Activated T-cell treated with anti-CD3 and anti-CD28 coated beads, Interleukin-2, amount 50 U/mL, for 72 hours (primary cell): Measurements from ENCODE around the gene PPP2R1A. TPM values are rescaled to one million over a fixed set of nuclear protein-coding genes. Genes with fewer than 3 reads are reported as not detected.

Source experiments
- ATAC-seq, 2 donors: fragments of 150-1000 bp; cut with Tn5 transposase; replicated peaks in 1 of 2; 2 replicates each; pipeline ENCODE4 v1.10.0; 2021; ENCODE audit warnings: moderate library complexity in 2 of 2, mild to moderate bottlenecking in 1 of 2
- DNase-seq, 2 donors: peaks; one replicate each; pipeline ENCODE4 v3.0.0; 2021 to 2022; ENCODE audit warnings: mixed read lengths in 1 of 2
- H3K27ac Mint-ChIP-seq: one replicate; pipeline ENCODE4 v1.8.0; 2022; ENCODE audit warnings: mild to moderate bottlenecking, moderate library complexity, mixed read lengths
- H3K27me3 Mint-ChIP-seq: one replicate; pipeline ENCODE4 v1.8.0; 2022; ENCODE audit warnings: low read depth, mixed read lengths
- H3K36me3 Mint-ChIP-seq, 2 donors: one replicate each; pipeline ENCODE4 v1.8.0; 2022; ENCODE audit warnings: mixed read lengths in 2 of 2, mild to moderate bottlenecking in 1 of 2; ENCODE audit not compliant: insufficient read depth in 2 of 2
- H3K4me1 Mint-ChIP-seq: one replicate; pipeline ENCODE4 v1.8.0; 2022; ENCODE audit warnings: low read depth, mixed read lengths
- H3K4me3 Mint-ChIP-seq, 2 donors: one replicate each; pipeline ENCODE4 v1.8.0; 2022; ENCODE audit warnings: mild to moderate bottlenecking in 2 of 2, mixed read lengths in 2 of 2, moderate library complexity in 2 of 2
- H3K9me3 Mint-ChIP-seq, 2 donors: one replicate each; pipeline ENCODE4 v1.8.0; 2022; ENCODE audit warnings: mixed read lengths in 2 of 2
- total RNA-seq, 2 donors: library from RNA; stranded (reverse); gene quantifications; one replicate each; pipeline ENCODE4 v1.2.3, GENCODE V29; 2022

Gene PPP2R1A
- total RNA-seq, 2 donors from 2014 or later = 160 to 181 TPM

DNA sequence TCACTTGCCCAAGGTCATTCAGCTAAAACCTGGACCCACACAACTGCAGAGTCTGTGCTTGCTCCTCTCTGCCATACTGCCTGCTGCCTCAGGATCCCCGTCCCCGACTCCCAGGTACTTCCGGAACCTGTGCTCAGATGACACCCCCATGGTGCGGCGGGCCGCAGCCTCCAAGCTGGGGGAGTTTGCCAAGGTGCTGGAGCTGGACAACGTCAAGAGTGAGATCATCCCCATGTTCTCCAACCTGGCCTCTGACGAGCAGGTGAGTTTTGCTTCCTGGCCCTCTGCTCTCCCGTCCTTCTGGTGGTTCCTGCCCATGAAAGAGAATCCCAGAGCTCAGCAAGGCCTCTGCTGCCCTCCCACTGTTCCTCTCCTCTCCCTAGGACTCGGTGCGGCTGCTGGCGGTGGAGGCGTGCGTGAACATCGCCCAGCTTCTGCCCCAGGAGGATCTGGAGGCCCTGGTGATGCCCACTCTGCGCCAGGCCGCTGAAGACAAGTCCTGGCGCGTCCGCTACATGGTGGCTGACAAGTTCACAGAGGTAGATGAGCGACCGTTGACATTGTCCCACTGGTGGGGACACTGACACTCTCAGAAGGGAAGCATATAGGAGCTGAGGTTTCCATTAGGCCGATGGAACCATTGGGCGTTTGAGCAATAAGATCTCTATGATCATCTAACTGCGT lies 22.9 kb downstream of the PPP2R1A start:
- ATAC-seq (no peak), DNase-seq (no peak)
- Mint-ChIP-seq H3K9me3 (no peaks in the 10 kb centered on the region), H3K4me1 (no peaks in the 10 kb centered on the region), H3K4me3 (no peak overlapping the region), H3K36me3 (peaks cover 11 to 31% of the 10 kb centered on the region in 2 donors), H3K27ac (peak overlapping the region; percentile 20), H3K27me3 (no peaks in the 10 kb centered on the region)

- Mint-ChIP-seq H3K27ac (no peak overlapping the region), H3K9me3 (no peaks in the 10 kb centered on the region), H3K4me1 (no peaks in the 10 kb centered on the region), H3K36me3 (peaks cover 13 to 33% of the 10 kb centered on the region in 2 donors), H3K27me3 (no peaks in the 10 kb centered on the region), H3K4me3 (no peak overlapping the region)
- ATAC-seq (no peak), DNase-seq (no peak)
Observed at GRCh38 chr19:52214241-52214640, 24.4 kb downstream of the PPP2R1A start.

DNA sequence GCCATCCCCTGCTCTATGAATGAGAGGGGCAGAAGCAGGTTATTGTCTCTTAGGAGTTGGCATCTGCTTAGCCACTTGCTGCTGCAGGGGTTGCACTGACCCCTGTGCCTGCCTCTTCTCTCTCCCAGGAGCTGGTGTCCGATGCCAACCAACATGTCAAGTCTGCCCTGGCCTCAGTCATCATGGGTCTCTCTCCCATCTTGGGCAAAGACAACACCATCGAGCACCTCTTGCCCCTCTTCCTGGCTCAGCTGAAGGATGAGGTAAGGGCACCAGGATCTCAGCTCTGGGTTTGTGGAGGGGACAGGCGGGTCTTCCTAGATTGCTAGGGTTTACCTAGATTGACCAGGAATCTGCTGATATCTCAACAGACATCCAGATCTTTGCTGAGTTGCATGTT lies 26.5 kb downstream of the PPP2R1A start:
- Mint-ChIP-seq H3K27me3 (no peaks in the 10 kb centered on the region), H3K27ac (no peak overlapping the region), H3K36me3 (peaks cover 14 to 43% of the 10 kb centered on the region in 2 donors), H3K4me3 (no peak overlapping the region), H3K9me3 (no peaks in the 10 kb centered on the region), H3K4me1 (no peaks in the 10 kb centered on the region)
- no peak for ATAC-seq
- no peak for DNase-seq

DNA sequence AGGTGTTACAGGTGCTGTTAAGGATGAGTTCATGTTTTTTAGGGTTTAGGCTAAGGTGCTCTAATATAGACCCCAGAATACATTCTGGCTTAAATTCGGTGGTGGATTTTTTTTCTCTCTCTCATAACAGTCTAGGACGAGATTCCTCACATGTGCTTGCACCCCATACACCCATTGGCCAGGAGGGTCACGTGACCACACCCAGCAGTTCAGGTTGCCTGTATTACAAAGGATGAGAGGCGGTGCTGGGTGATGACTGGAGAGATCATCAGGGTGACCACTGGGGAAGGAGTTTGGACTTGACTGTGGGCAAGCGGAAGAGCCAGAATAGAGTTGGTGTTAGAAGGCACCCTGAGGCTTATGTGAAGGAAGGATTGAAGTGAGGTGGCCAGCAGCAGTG lies 27.7 kb downstream of the PPP2R1A start:
- no peak overlapping the region for H3K4me3 Mint-ChIP-seq
- DNase-seq (no peak), ATAC-seq (no peak)
- H3K27me3 Mint-ChIP-seq = no peaks in the 10 kb centered on the region
- no peak overlapping the region for H3K27ac Mint-ChIP-seq
- H3K9me3 Mint-ChIP-seq = no peaks in the 10 kb centered on the region
- no peaks in the 10 kb centered on the region for H3K4me1 Mint-ChIP-seq
- peaks cover 14 to 37% of the 10 kb centered on the region in 2 donors for H3K36me3 Mint-ChIP-seq

GRCh38 chr19:52219611-52220010 lies 29.8 kb downstream of the PPP2R1A start:
- Mint-ChIP-seq H3K4me1 (no peaks in the 10 kb centered on the region), H3K36me3 (peaks cover 9 to 43% of the 10 kb centered on the region in 2 donors), H3K9me3 (no peaks in the 10 kb centered on the region), H3K27ac (peak overlapping the region; percentile 27), H3K4me3 (no peak overlapping the region), H3K27me3 (no peaks in the 10 kb centered on the region)
- DNase-seq = no peak
- no peak for ATAC-seq

GRCh38 chr19:52221031-52221430 lies 31.2 kb downstream of the PPP2R1A start:
- Mint-ChIP-seq H3K27me3 (no peaks in the 10 kb centered on the region), H3K36me3 (peaks cover 11 to 45% of the 10 kb centered on the region in 2 donors), H3K4me1 (peaks cover 8% of the 10 kb centered on the region), H3K27ac (no peak overlapping the region), H3K4me3 (no peak overlapping the region), H3K9me3 (no peaks in the 10 kb centered on the region)
- ATAC-seq (no peak), DNase-seq (no peak)

GRCh38 chr19:52221831-52222375 lies 32.1 kb downstream of the PPP2R1A start:
- Mint-ChIP-seq H3K4me1 (peaks cover 17% of the 10 kb centered on the region), H3K27ac (no peak overlapping the region), H3K27me3 (no peaks in the 10 kb centered on the region), H3K4me3 (no peak overlapping the region), H3K9me3 (no peaks in the 10 kb centered on the region), H3K36me3 (peaks cover 13 to 43% of the 10 kb centered on the region in 2 donors)
- DNase-seq (no peak), ATAC-seq (no peak)

GRCh38 chr19:52224211-52224610 lies 34.4 kb downstream of the PPP2R1A start:
- DNase-seq (no peak), ATAC-seq (no peak)
- H3K4me1 Mint-ChIP-seq = peaks cover 31% of the 10 kb centered on the region
- no peaks in the 10 kb centered on the region for H3K9me3 Mint-ChIP-seq
- H3K27ac Mint-ChIP-seq = no peak overlapping the region
- H3K36me3 Mint-ChIP-seq = peaks cover 15 to 49% of the 10 kb centered on the region in 2 donors
- no peaks in the 10 kb centered on the region for H3K27me3 Mint-ChIP-seq
- H3K4me3 Mint-ChIP-seq = no peak overlapping the region

- DNase-seq (peak; percentile 54 to 58), ATAC-seq (peak; percentile 91 to 93)
- Mint-ChIP-seq H3K36me3 (peaks cover 11 to 37% of the 10 kb centered on the region in 2 donors), H3K27me3 (no peaks in the 10 kb centered on the region), H3K4me3 (peak overlapping the region; percentile 61 to 66), H3K27ac (peak overlapping the region; percentile 89), H3K4me1 (peaks cover 45% of the 10 kb centered on the region), H3K9me3 (no peaks in the 10 kb centered on the region)
Observed at GRCh38 chr19:52226652-52227051, 36.8 kb downstream of the PPP2R1A start.

- peak overlapping the region; percentile 89 for H3K27ac Mint-ChIP-seq
- H3K9me3 Mint-ChIP-seq = peaks cover 0 to 2% of the 10 kb centered on the region in 2 donors
- peaks cover 11 to 39% of the 10 kb centered on the region in 2 donors for H3K36me3 Mint-ChIP-seq
- peaks cover 49% of the 10 kb centered on the region for H3K4me1 Mint-ChIP-seq
- DNase-seq (peak in 1 of 2 donors; percentile 25), ATAC-seq (peak in 1 of 2 donors; percentile 32)
- H3K4me3 Mint-ChIP-seq = peak overlapping the region; percentile 61 to 66
- no peaks in the 10 kb centered on the region for H3K27me3 Mint-ChIP-seq
Observed at GRCh38 chr19:52227196-52227940, 37.5 kb downstream of the PPP2R1A start.

DNA sequence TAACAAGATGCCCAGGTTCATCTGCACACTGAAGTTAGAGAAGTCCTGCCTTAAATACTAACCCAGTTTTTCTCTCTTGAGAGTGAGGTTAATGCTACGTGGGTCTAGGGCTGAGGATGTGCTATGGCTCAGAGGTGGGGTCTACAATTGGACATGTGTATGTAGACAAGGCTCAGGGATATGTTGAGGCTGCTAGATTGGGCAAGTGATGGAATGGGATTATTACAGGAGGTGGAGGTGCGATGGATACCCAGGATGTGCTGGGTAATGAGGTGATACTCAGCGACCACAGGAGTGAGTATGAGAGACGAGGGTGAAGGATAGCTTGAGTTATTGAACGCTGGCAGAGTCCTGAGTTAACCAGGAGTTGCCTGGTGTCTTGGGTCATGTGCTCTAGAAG lies 38.1 kb downstream of the PPP2R1A start:
- no peaks in the 10 kb centered on the region for H3K27me3 Mint-ChIP-seq
- peaks cover 49% of the 10 kb centered on the region for H3K4me1 Mint-ChIP-seq
- H3K36me3 Mint-ChIP-seq = peaks cover 11 to 35% of the 10 kb centered on the region in 2 donors
- H3K9me3 Mint-ChIP-seq = peaks cover 0 to 2% of the 10 kb centered on the region in 2 donors
- DNase-seq (no peak), ATAC-seq (no peak)
- no peak overlapping the region for H3K4me3 Mint-ChIP-seq
- H3K27ac Mint-ChIP-seq = peak overlapping the region; percentile 6

GRCh38 chr19:52229524-52229923 lies 39.7 kb downstream of the PPP2R1A start:
- Mint-ChIP-seq H3K27ac (no peak overlapping the region), H3K4me1 (peaks cover 49% of the 10 kb centered on the region), H3K4me3 (no peak overlapping the region), H3K36me3 (peaks cover 9 to 23% of the 10 kb centered on the region in 2 donors), H3K9me3 (peaks cover 0 to 2% of the 10 kb centered on the region in 2 donors), H3K27me3 (no peaks in the 10 kb centered on the region)
- no peak for ATAC-seq
- DNase-seq = no peak

DNA sequence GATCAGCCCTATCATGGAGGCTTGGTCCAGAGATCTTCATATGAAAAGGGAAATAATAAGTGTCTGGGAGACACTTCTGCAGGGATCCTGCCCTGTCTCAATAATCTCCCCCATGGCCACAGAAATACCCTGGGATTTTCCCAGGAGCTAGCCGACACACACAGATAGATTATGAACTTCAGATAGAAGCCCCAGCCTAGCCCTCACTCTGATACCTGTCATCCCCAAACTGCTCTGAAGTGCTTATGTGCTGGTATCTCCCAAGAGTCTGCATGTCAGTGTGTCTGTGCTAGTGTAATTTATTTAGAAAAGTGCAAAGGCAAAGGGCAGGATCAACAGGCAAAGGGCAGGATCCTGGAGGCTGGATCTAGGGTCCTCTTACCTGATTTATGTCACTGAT lies 40.8 kb downstream of the PPP2R1A start:
- peak overlapping the region; percentile 25 to 30 for H3K4me3 Mint-ChIP-seq
- peaks cover 7 to 17% of the 10 kb centered on the region in 2 donors for H3K36me3 Mint-ChIP-seq
- peaks cover 43% of the 10 kb centered on the region for H3K4me1 Mint-ChIP-seq
- ATAC-seq = no peak
- no peak for DNase-seq
- H3K27me3 Mint-ChIP-seq = no peaks in the 10 kb centered on the region
- peak overlapping the region; percentile 76 for H3K27ac Mint-ChIP-seq
- peaks cover 0 to 2% of the 10 kb centered on the region in 2 donors for H3K9me3 Mint-ChIP-seq
